ENCODE data around the gene BBS2. TPM values are rescaled to one million over a fixed set of nuclear protein-coding genes. Genes with fewer than 3 reads are reported as not detected.

BBS2 gene
- total RNA-seq, 4 donors from 2014 or later, result 25.3 to 52.6 (median 37.9) TPM

GRCh38 chr16:56463153-56463552 lies 56.7 kb downstream of the BBS2 start:
- no peak for TF ChIP-seq CTCF (IDR thresholded peaks at IDR 0.05; ENCODE audit: low read depth)

- no peak for TF ChIP-seq CTCF (IDR thresholded peaks at IDR 0.05; ENCODE audit: low read depth)
Measured at GRCh38 chr16:56462064-56462796, 57.6 kb downstream of the BBS2 start.

- TF ChIP-seq CTCF (IDR thresholded peaks at IDR 0.05; ENCODE audit: low read depth), result no peak
Measured at GRCh38 chr16:56460101-56460500, 59.7 kb downstream of the BBS2 start.

- no peak for TF ChIP-seq CTCF (IDR thresholded peaks at IDR 0.05; ENCODE audit: low read depth)
Measured at GRCh38 chr16:56457927-56458470, 61.8 kb downstream of the BBS2 start.

GRCh38 chr16:56451753-56452689 lies 67.8 kb downstream of the BBS2 start:
- no peak for TF ChIP-seq CTCF (IDR thresholded peaks at IDR 0.05; ENCODE audit: low read depth)

- no peak for TF ChIP-seq CTCF (IDR thresholded peaks at IDR 0.05; ENCODE audit: low read depth)
Measured at GRCh38 chr16:56450986-56451752, 68.7 kb downstream of the BBS2 start, which contains the start of the genes NUDT21 and OGFOD1. TSS of gene NUDT21 (minus strand) at chr16:56451332. CDS start at chr16:56451202, 130 bp downstream. TSS of gene OGFOD1 (plus strand) at chr16:56451554. CDS start at chr16:56451613, 59 bp downstream.

Measured in subcutaneous adipose tissue (tissue), 4 donors.